AG09309 (cell line): ENCODE results near the gene EID2.

Experiments used
- DNase-seq: peaks from one replicate; pipeline ENCODE4 v3.0.0-alpha.2; 2010; ENCODE audit warnings: low read depth
- H3K4me3 ChIP-seq: 2 replicates; pipeline ENCODE4 v1.5.1; 2011; ENCODE audit warnings: mild to moderate bottlenecking, low read depth, low read length, moderate library complexity; ENCODE audit not compliant: control insufficient read depth
- CTCF ChIP-seq: IDR thresholded peaks from 2 replicates; pipeline ENCODE4 v1.5.1; 2011; ENCODE audit warnings: mild to moderate bottlenecking, low read depth, low read length, inconsistent platforms; ENCODE audit not compliant: insufficient read depth, control insufficient read depth; ENCODE audit errors: missing control alignments

The EID2 gene

DNA sequence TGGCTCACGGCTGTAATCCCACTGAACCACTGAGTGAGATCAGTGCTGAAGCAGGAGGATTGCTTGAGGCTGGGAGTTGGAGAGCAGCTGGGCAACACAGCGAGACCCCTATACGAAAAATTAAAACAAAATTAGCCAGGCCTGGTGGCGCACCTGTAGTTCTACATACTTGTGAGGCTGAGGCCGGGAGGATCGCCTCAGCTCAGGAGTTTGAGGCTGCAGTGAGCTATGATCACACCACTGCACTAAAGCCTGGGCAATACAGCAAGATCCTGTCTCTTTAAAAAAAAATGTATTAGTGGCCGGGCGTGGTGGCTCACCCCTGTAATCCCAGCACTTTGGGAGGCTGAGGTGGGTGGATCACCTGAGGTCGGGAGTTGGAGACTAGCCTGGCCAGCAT, 31.3 kb downstream of the EID2 start:
- TF ChIP-seq CTCF: no peak
- no peak for DNase-seq

GRCh38 chr19:39507715-39508364, 32.1 kb downstream of the EID2 start:
- H3K4me3 ChIP-seq: peak overlapping the region; percentile 49
- DNase-seq: no peak

More for the DNA sequence above, 31.3 kb downstream of the EID2 start:
- H3K4me3 ChIP-seq: no peak overlapping the region

DNA sequence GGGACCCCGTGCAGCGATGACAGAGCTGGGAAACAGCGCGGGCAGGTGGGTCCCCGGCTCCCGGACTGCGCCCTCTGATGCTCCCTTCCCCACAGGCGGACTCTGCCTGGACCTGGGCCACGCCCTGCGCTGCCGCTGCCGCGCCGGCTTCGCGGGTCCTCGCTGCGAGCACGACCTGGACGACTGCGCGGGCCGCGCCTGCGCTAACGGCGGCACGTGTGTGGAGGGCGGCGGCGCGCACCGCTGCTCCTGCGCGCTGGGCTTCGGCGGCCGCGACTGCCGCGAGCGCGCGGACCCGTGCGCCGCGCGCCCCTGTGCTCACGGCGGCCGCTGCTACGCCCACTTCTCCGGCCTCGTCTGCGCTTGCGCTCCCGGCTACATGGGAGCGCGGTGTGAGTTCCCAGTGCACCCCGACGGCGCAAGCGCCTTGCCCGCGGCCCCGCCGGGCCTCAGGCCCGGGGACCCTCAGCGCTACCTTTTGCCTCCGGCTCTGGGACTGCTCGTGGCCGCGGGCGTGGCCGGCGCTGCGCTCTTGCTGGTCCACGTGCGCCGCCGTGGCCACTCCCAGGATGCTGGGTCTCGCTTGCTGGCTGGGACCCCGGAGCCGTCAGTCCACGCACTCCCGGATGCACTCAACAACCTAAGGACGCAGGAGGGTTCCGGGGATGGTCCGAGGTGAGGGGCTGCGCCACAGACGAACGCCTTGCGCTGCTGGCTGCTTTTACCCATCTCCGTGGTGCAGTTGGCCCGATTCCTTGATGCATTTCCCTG, 32.8 kb downstream of the EID2 start:
- H3K4me3 ChIP-seq: peak overlapping the region; percentile 49
- TF ChIP-seq CTCF: no peak
- DNase-seq: no peak

More at GRCh38 chr19:39507715-39508364, 32.1 kb downstream of the EID2 start:
- TF ChIP-seq CTCF: no peak

DNA sequence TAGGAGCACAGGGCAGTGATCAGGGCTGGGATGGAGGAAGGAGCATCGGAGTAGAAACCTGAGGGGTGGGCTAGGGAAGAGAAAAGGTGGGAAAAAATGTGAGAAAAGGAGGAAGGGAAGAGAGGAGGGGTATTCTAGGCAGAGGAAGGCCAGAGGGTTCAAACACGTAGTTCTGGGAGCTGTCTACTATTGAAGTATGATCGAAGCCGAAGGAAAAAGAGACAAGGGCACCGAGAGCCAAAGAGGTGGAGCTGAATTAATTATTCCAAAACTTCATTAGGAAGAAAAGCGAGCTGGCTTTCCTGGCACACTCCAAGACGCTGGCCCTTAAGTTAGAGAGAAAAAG, 33.4 kb downstream of the EID2 start:
- H3K4me3 ChIP-seq: peak overlapping the region; percentile 14; the same call in 1 of the 2 replicates
- no peak for TF ChIP-seq CTCF
- no peak for DNase-seq

DNA sequence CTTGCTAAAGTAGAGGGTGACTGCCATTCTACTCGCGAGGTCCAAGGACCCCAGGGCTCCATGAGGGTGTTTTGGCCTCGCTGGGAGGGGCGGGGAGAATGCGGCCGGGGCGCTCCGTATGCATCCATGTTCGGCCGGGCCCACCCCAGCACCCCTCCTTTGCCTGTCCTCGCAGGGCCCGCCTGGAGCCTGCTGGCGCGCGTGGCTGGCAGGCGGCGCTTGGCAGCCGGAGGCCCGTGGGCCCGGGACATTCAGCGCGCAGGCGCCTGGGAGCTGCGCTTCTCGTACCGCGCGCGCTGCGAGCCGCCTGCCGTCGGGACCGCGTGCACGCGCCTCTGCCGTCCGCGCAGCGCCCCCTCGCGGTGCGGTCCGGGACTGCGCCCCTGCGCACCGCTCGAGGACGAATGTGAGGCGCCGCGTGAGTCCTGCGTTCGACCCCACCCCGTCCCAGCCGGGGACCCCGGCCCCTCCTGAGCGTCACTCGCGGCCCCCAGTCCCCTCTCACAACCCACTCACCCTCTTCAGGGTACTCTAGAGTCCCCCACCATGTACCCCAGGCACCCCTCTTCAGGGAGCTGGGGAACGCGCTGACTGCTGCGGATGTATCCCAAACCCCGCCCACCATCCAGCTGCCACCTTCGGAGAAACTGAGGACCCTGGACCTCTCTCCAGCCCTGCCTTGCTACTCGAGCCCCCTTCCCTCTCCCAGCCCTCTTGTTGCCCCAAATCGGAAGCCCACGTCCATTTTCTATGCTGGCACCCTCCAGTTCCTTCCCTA, 37.1 kb downstream of the EID2 start:
- no peak overlapping the region for H3K4me3 ChIP-seq
- TF ChIP-seq CTCF: peak; percentile 37
- no peak for DNase-seq

DNA sequence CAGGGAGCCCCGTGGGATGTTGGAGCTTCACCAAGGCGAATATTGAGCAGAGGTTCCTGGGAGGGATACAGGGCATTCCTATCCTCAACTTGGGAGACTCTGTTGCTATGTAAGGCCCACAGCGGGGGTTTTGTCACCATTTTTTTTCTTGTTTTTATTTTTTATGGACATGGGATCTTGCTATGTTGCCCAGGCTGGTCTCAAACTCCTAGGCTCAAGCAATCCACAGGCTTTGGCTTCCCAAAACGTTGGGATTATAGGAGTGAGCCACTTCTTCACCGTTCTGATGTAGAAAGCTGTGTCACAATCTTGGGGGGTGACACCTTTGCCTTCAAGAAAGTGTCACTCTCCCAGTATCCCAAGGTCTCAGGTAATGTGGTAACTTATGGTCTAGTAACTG, 38.6 kb downstream of the EID2 start:
- no peak for DNase-seq
- TF ChIP-seq CTCF: no peak
- H3K4me3 ChIP-seq: no peak overlapping the region
